Activated CD4-positive, alpha-beta memory T cell treated with anti-CD3 and anti-CD28 coated beads for 36 hours (primary cell): ENCODE results near the gene FOXS1. TPM values are rescaled to one million over a fixed set of nuclear protein-coding genes. Genes with fewer than 3 reads are reported as not detected.
A peak's percentile ranks its signal among the peaks of the same experiment; 100 is the strongest.

Experiments
- CTCF ChIA-PET: fragments of 350-600 bp; sonication (Branson Sonifier 250); formaldehyde crosslinking; loops from one replicate; lab custom pipeline; 2021; ENCODE audit warnings: antibody characterized with exemption, inconsistent platforms; lab: Charles Lee
- POLR2A ChIA-PET: fragments of 350-600 bp; sonication (Branson Sonifier 250); formaldehyde crosslinking; loops from one replicate; lab custom pipeline; 2021; ENCODE audit warnings: antibody characterized with exemption; lab: Charles Lee
- DNase-seq: peaks from one replicate; pipeline ENCODE4 v3.0.0-alpha.2; 2020
- H3K27ac Mint-ChIP-seq: one replicate; pipeline ENCODE4 v1.8.0; 2021; ENCODE audit warnings: mixed read lengths
- H3K27me3 Mint-ChIP-seq: one replicate; pipeline ENCODE4 v1.8.0; 2021; ENCODE audit warnings: mixed read lengths
- H3K36me3 Mint-ChIP-seq: one replicate; pipeline ENCODE4 v1.8.0; 2021; ENCODE audit warnings: mixed read lengths
- H3K4me1 Mint-ChIP-seq: one replicate; pipeline ENCODE4 v1.8.0; 2021; ENCODE audit warnings: low read depth, mixed read lengths
- H3K4me3 Mint-ChIP-seq: one replicate; pipeline ENCODE4 v1.8.0; 2021; ENCODE audit warnings: mild to moderate bottlenecking, mixed read lengths
- H3K9me3 Mint-ChIP-seq: one replicate; pipeline ENCODE4 v1.8.0; 2021; ENCODE audit warnings: mixed read lengths
- intact Hi-C: fragments of 100-400 bp; cut with micrococcal nuclease; formaldehyde crosslinking; loops from one replicate; pipeline ENCODE4 v1.15.1; 2023
- total RNA-seq, 2 experiments: library from RNA; stranded (reverse); gene quantifications; one replicate each; pipeline ENCODE4 v1.2.3, GENCODE V29; 2021

FOXS1 gene
- total RNA-seq, 2 experiments from 2014 or later = not detected

GRCh38 chr20:31824554-31825313 is 20.7 kb downstream of the FOXS1 start:
- Mint-ChIP-seq H3K27me3 (no peaks in the 10 kb centered on the region), H3K4me3 (no peak overlapping the region)

GRCh38 chr20:31824125-31824485 is 21.3 kb downstream of the FOXS1 start:
- Mint-ChIP-seq H3K4me1 (peaks cover 5% of the 10 kb centered on the region), H3K27me3 (no peaks in the 10 kb centered on the region), H3K27ac (no peak overlapping the region), H3K9me3 (no peaks in the 10 kb centered on the region), H3K36me3 (no peaks in the 10 kb centered on the region), H3K4me3 (no peak overlapping the region)
- ChIA-PET CTCF (interaction anchor here (1.1 to 4.1 kb wide), 7 partner anchors 10 to 267 kb away, joined by 3 to 56 read pairs (median 14); partner anchors contain the start of gene FOXS1), POLR2A (no interaction called here)
- no peak for DNase-seq
- intact Hi-C loops = loop anchor here (5.0 kb wide), 1 partner anchor 268 kb away; no protein-coding TSS in a partner anchor

More at GRCh38 chr20:31824554-31825313, 20.7 kb downstream of the FOXS1 start:
- Mint-ChIP-seq H3K36me3 (no peaks in the 10 kb centered on the region), H3K4me1 (peaks cover 5% of the 10 kb centered on the region), H3K9me3 (no peaks in the 10 kb centered on the region), H3K27ac (no peak overlapping the region)
- POLR2A ChIA-PET = no interaction called here
- CTCF ChIA-PET = interaction anchor here (0.9 to 4.1 kb wide), 4 partner anchors 10 to 266 kb away, joined by 3 to 56 read pairs (median 24); partner anchors contain the start of gene FOXS1
- no peak for DNase-seq
- intact Hi-C loops = loop anchor here (5.0 kb wide), 1 partner anchor 268 kb away; no protein-coding TSS in a partner anchor

- no peak overlapping the region for H3K4me3 Mint-ChIP-seq
- ChIA-PET POLR2A (no interaction called here), CTCF (interaction anchor here (0.7 to 4.1 kb wide), 33 partner anchors 10 to 955 kb away, joined by 3 to 56 read pairs (median 4); partner anchors contain the start of genes FOXS1 and PDRG1)
- intact Hi-C loops = loop anchor here (1.0 to 5.0 kb wide), 3 partner anchors 23 to 269 kb away; partner anchors contain the start of gene PDRG1
- H3K27me3 Mint-ChIP-seq = no peaks in the 10 kb centered on the region
- no peak for DNase-seq
- no peaks in the 10 kb centered on the region for H3K36me3 Mint-ChIP-seq
- H3K27ac Mint-ChIP-seq = no peak overlapping the region
- H3K9me3 Mint-ChIP-seq = no peaks in the 10 kb centered on the region
- H3K4me1 Mint-ChIP-seq = peaks cover 5% of the 10 kb centered on the region
Measured at GRCh38 chr20:31823360-31824124, 21.9 kb downstream of the FOXS1 start.

GRCh38 chr20:31822421-31823330 is 22.7 kb downstream of the FOXS1 start:
- Mint-ChIP-seq H3K36me3 (no peaks in the 10 kb centered on the region), H3K4me3 (no peak overlapping the region), H3K9me3 (no peaks in the 10 kb centered on the region), H3K27ac (no peak overlapping the region), H3K27me3 (no peaks in the 10 kb centered on the region), H3K4me1 (peaks cover 5% of the 10 kb centered on the region)
- CTCF ChIA-PET = interaction anchor here (0.7 to 4.1 kb wide), 36 partner anchors 8 to 956 kb away, joined by 3 to 56 read pairs (median 4); partner anchors contain the start of genes FOXS1 and PDRG1
- DNase-seq = peak; percentile 81
- intact Hi-C loops = loop anchor here (1.0 to 5.0 kb wide), 4 partner anchors 24 to 270 kb away; partner anchors contain the start of gene PDRG1
- POLR2A ChIA-PET = no interaction called here

GRCh38 chr20:31821427-31821826 is 24.0 kb downstream of the FOXS1 start:
- Mint-ChIP-seq H3K4me1 (peaks cover 5% of the 10 kb centered on the region), H3K9me3 (no peaks in the 10 kb centered on the region), H3K27me3 (no peaks in the 10 kb centered on the region), H3K36me3 (no peaks in the 10 kb centered on the region), H3K4me3 (no peak overlapping the region), H3K27ac (no peak overlapping the region)
- intact Hi-C loops = loop anchor here (5.0 kb wide), 1 partner anchor 271 kb away; no protein-coding TSS in a partner anchor
- ChIA-PET POLR2A (no interaction called here), CTCF (interaction anchor here (1.9 to 4.1 kb wide), 6 partner anchors 9 to 269 kb away, joined by 5 to 46 read pairs (median 17); partner anchors contain the start of gene PDRG1)
- no peak for DNase-seq

- Mint-ChIP-seq H3K4me1 (peaks cover 5% of the 10 kb centered on the region), H3K4me3 (no peak overlapping the region), H3K9me3 (no peaks in the 10 kb centered on the region), H3K36me3 (no peaks in the 10 kb centered on the region), H3K27me3 (no peaks in the 10 kb centered on the region), H3K27ac (no peak overlapping the region)
- DNase-seq = no peak
- POLR2A ChIA-PET = no interaction called here
- CTCF ChIA-PET = interaction anchor here (2.2 kb wide), 1 partner anchor 27 kb away, joined by 8 read pairs; no protein-coding TSS in a partner anchor
- intact Hi-C loops = loop anchor here (5.0 kb wide), 1 partner anchor 272 kb away; no protein-coding TSS in a partner anchor
Measured at GRCh38 chr20:31820228-31820627, 25.2 kb downstream of the FOXS1 start.

- H3K4me3 Mint-ChIP-seq = no peak within 1 kb of the TSS
- no peaks in the 10 kb centered on the region for H3K36me3 Mint-ChIP-seq
- ChIA-PET CTCF (interaction anchor here (1.0 to 2.2 kb wide), 3 partner anchors 27 to 33 kb away, joined by 4 to 8 read pairs (median 5); no protein-coding TSS in a partner anchor), POLR2A (no interaction called here)
- DNase-seq = no peak
- H3K9me3 Mint-ChIP-seq = no peaks in the 10 kb centered on the region
- H3K27ac Mint-ChIP-seq = no peak within 1 kb of the TSS
- intact Hi-C loops = no loop called here
- no peaks in the 10 kb centered on the region for H3K27me3 Mint-ChIP-seq
- H3K4me1 Mint-ChIP-seq = peaks cover 5% of the 10 kb centered on the region
Measured at GRCh38 chr20:31819083-31819784, 26.2 kb downstream of the FOXS1 start, which contains the start of gene MYLK2. Gene MYLK2, plus strand, starts transcription at chr20:31819356. Its CDS starts 225 bp downstream, at chr20:31819581.

GRCh38 chr20:31818376-31818908 is 27.0 kb downstream of the FOXS1 start:
- CTCF ChIA-PET = interaction anchor here (0.6 to 1.4 kb wide), 3 partner anchors 28 to 273 kb away, joined by 3 to 5 read pairs (median 4); no protein-coding TSS in a partner anchor
- DNase-seq = no peak
- Mint-ChIP-seq H3K36me3 (no peaks in the 10 kb centered on the region), H3K4me1 (peaks cover 5% of the 10 kb centered on the region), H3K27me3 (no peaks in the 10 kb centered on the region), H3K4me3 (no peak overlapping the region), H3K9me3 (no peaks in the 10 kb centered on the region), H3K27ac (no peak overlapping the region)
- POLR2A ChIA-PET = no interaction called here
- intact Hi-C loops = no loop called here

- no peaks in the 10 kb centered on the region for H3K36me3 Mint-ChIP-seq
- ChIA-PET CTCF (interaction anchor here (0.8 to 1.6 kb wide), 6 partner anchors 9 to 214 kb away, joined by 3 to 5 read pairs (median 4); no protein-coding TSS in a partner anchor), POLR2A (no interaction called here)
- H3K27ac Mint-ChIP-seq = no peak overlapping the region
- H3K27me3 Mint-ChIP-seq = no peaks in the 10 kb centered on the region
- H3K4me1 Mint-ChIP-seq = no peaks in the 10 kb centered on the region
- H3K9me3 Mint-ChIP-seq = no peaks in the 10 kb centered on the region
- H3K4me3 Mint-ChIP-seq = no peak overlapping the region
- DNase-seq = no peak
- intact Hi-C loops = no loop called here
Measured at GRCh38 chr20:31817461-31817860, 27.9 kb downstream of the FOXS1 start.

GRCh38 chr20:31816221-31816620 is 29.2 kb downstream of the FOXS1 start:
- no peak overlapping the region for H3K4me3 Mint-ChIP-seq
- CTCF ChIA-PET = interaction anchor here (1.1 to 1.4 kb wide), 4 partner anchors 14 to 37 kb away, joined by 3 to 5 read pairs (median 4); no protein-coding TSS in a partner anchor

More at GRCh38 chr20:31816221-31816620, 29.2 kb downstream of the FOXS1 start:
- no peak for DNase-seq
- Mint-ChIP-seq H3K4me1 (no peaks in the 10 kb centered on the region), H3K27ac (no peak overlapping the region), H3K27me3 (no peaks in the 10 kb centered on the region), H3K36me3 (no peaks in the 10 kb centered on the region), H3K9me3 (no peaks in the 10 kb centered on the region)
- POLR2A ChIA-PET = no interaction called here
- intact Hi-C loops = no loop called here
